ENCODE data around the gene PTPA. TPM values are rescaled to one million over a fixed set of nuclear protein-coding genes. Genes with fewer than 3 reads are reported as not detected.

The PTPA gene
- total RNA-seq, 1 donor from 2014 or later: 162 TPM

DNA sequence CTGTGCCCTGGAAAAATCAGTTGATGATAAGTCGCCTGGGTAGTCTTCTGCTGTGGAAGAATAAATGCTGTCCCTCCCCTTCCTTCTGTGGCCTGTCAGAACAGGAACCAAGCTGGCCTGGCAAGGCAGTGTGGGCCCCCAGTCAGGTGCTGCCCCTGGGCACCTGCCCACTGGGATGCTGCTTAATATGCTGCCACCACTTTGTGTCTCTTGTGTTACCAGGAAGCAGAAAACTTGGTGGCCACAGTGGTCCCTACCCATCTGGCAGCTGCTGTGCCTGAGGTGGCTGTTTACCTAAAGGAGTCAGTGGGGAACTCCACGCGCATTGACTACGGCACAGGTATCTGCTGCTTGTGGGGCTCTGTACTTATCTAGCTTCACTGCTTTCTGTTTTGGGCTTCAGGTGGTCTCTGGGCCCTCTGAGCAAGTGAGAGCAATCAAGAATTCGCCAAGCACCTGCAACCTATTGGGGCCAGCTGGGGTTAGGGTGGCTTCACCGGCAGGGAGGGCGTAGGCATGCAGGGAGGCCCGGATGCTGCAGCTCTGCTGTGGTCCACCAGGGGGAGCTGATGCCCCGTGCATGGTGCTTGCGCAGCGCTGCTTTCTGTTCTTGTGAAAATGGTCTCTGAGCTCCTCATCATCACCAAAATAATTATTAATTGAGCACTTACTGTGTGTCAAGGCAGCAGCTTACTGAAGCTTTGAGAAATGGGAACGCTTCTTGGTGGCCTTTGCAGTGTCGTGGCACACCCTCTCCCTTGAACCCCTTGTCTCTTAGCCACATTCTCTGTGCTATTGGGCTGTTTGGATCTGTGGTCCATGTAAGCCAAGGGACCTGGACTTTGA is 20.3 kb downstream of the PTPA start:
- Histone ChIP-seq H3K36me3 (peaks cover 79% of the 10 kb centered on the region), H3K4me1 (peaks cover 13% of the 10 kb centered on the region), H3K9me3 (replicated peaks) (no peaks in the 10 kb centered on the region), H3K4me3 (no peak overlapping the region), H3K27ac (replicated peaks) (no peak overlapping the region), H3K27me3 (ENCODE audit: low read depth) (no peaks in the 10 kb centered on the region)
- TF ChIP-seq, protein P1, sequence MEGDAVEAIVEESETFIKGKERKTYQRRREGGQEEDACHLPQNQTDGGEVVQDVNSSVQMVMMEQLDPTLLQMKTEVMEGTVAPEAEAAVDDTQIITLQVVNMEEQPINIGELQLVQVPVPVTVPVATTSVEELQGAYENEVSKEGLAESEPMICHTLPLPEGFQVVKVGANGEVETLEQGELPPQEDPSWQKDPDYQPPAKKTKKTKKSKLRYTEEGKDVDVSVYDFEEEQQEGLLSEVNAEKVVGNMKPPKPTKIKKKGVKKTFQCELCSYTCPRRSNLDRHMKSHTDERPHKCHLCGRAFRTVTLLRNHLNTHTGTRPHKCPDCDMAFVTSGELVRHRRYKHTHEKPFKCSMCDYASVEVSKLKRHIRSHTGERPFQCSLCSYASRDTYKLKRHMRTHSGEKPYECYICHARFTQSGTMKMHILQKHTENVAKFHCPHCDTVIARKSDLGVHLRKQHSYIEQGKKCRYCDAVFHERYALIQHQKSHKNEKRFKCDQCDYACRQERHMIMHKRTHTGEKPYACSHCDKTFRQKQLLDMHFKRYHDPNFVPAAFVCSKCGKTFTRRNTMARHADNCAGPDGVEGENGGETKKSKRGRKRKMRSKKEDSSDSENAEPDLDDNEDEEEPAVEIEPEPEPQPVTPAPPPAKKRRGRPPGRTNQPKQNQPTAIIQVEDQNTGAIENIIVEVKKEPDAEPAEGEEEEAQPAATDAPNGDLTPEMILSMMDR (IDR thresholded peaks at IDR 0.05; ENCODE audit: borderline replicate concordance): peak; percentile 99
- intact Hi-C loops (cut with micrococcal nuclease): loop anchor here (10.0 kb wide), 1 partner anchor 653 kb away; no protein-coding TSS in a partner anchor
- peak; percentile 77 for DNase-seq

GRCh38 chr9:129133082-129133481 is 21.9 kb downstream of the PTPA start:
- intact Hi-C loops (cut with micrococcal nuclease): loop anchor here (10.0 kb wide), 1 partner anchor 652 kb away; no protein-coding TSS in a partner anchor
- DNase-seq: no peak
- Histone ChIP-seq H3K36me3 (peaks cover 84% of the 10 kb centered on the region), H3K27ac (replicated peaks) (no peak overlapping the region), H3K27me3 (ENCODE audit: low read depth) (no peaks in the 10 kb centered on the region), H3K4me1 (peaks cover 14% of the 10 kb centered on the region), H3K4me3 (no peak overlapping the region), H3K9me3 (replicated peaks) (no peaks in the 10 kb centered on the region)
- TF ChIP-seq, protein P1 (IDR thresholded peaks at IDR 0.05; ENCODE audit: borderline replicate concordance): no peak

GRCh38 chr9:129135476-129135875 is 24.3 kb downstream of the PTPA start:
- H3K4me3 ChIP-seq: no peak overlapping the region
- H3K9me3 ChIP-seq (replicated peaks): no peaks in the 10 kb centered on the region
- H3K27ac ChIP-seq (replicated peaks): no peak overlapping the region
- intact Hi-C loops (cut with micrococcal nuclease): loop anchor here (5.0 to 10.0 kb wide), 2 partner anchors 477 to 649 kb away; no protein-coding TSS in a partner anchor
- no peak for DNase-seq
- TF ChIP-seq, protein P1 (IDR thresholded peaks at IDR 0.05; ENCODE audit: borderline replicate concordance): no peak
- peaks cover 36% of the 10 kb centered on the region for H3K4me1 ChIP-seq
- peaks cover 63% of the 10 kb centered on the region for H3K36me3 ChIP-seq
- no peaks in the 10 kb centered on the region for H3K27me3 ChIP-seq (ENCODE audit: low read depth)

DNA sequence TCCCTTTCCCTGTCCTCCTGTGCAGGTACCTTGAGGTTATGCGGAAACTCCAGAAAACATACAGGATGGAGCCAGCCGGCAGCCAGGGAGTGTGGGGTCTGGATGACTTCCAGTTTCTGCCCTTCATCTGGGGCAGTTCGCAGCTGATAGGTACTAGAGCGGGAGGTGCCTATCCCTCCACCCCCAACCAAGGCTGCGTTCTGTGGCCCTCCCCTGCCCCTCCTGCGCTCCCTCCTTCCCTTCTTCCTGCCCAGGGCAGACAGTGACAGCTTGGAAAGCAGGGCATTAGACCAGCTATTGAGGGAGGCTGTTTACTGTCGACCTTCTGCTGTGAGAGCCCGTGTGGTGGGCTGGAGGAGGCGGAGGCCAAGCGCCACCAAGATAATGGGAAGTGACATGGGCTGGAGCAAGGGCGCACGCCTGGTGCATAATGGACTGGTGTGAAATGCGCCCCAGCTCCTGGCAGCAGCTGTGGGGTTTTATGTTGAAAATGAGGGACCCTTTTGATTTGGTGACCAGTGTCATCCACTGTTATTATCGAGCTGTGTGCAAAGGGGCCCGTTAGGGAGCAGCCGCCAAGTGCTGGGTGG is 25.3 kb downstream of the PTPA start:
- no peaks in the 10 kb centered on the region for H3K27me3 ChIP-seq (ENCODE audit: low read depth)
- H3K27ac ChIP-seq (replicated peaks): no peak overlapping the region
- no peaks in the 10 kb centered on the region for H3K9me3 ChIP-seq (replicated peaks)
- peaks cover 53% of the 10 kb centered on the region for H3K36me3 ChIP-seq
- intact Hi-C loops (cut with micrococcal nuclease): loop anchor here (5.0 to 10.0 kb wide), 2 partner anchors 476 to 648 kb away; no protein-coding TSS in a partner anchor
- no peak for DNase-seq
- TF ChIP-seq, protein P1 (IDR thresholded peaks at IDR 0.05; ENCODE audit: borderline replicate concordance): no peak
- peaks cover 44% of the 10 kb centered on the region for H3K4me1 ChIP-seq
- no peak overlapping the region for H3K4me3 ChIP-seq

DNA sequence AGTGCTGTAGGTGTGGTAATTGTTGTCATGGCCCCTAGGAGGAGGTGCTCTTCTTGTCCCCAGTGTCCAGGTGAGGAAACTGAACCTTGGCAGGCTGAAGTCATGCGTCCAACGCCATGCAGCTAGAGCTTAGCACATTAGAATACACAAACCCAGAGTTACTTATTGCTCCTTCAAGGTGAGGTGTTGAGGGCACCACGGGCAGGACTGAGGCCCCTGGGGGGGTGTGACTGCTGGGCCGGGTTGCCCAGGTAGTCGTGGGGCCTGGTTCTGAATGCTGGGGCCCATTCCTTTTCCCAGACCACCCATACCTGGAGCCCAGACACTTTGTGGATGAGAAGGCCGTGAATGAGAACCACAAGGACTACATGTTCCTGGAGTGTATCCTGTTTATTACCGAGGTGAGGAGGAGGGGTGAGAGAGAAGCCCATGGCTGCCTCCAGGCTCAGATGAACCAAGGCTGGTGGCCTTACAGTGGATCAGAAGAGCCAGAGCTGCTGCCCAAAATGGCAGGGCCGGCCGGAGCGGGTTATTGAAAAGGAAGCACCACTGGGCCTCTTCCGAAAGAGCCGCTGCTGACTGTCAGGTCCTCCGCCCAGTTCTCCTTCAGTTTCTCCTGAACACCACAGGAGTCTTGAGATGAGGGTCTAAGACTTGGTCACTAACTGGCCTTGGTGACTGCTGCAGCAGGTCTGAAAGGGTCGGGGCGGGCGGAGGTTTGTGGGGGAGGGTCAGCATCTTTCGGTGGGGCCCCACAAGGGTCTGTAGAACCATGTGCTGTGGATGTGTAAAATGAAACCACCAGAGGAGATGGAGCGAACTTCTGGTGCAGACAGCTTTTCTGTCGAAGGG is 26.3 kb downstream of the PTPA start:
- Histone ChIP-seq H3K27me3 (ENCODE audit: low read depth) (no peaks in the 10 kb centered on the region), H3K36me3 (peaks cover 52% of the 10 kb centered on the region), H3K27ac (replicated peaks) (peak overlapping the region; percentile 100), H3K4me1 (peaks cover 53% of the 10 kb centered on the region), H3K9me3 (replicated peaks) (no peaks in the 10 kb centered on the region), H3K4me3 (no peak overlapping the region)
- no peak for DNase-seq
- intact Hi-C loops (cut with micrococcal nuclease): loop anchor here (5.0 to 10.0 kb wide), 2 partner anchors 475 to 647 kb away; no protein-coding TSS in a partner anchor
- TF ChIP-seq, protein P1 (IDR thresholded peaks at IDR 0.05; ENCODE audit: borderline replicate concordance): no peak
